MM.1S (cell line): Measurements from ENCODE around the gene TJP2.

Experiments
- DNase-seq: peaks from one replicate; pipeline ENCODE4 v3.0.0-alpha.2; 2015
- H2AFZ ChIP-seq: fragments of 300-600 bp; sonication (generic); 2 replicates; pipeline ENCODE4 v1.6.0; 2016; ENCODE audit warnings: antibody characterized with exemption, low read length
- H3F3A ChIP-seq: fragments of 300-600 bp; sonication (generic); 2 replicates; pipeline ENCODE4 v1.6.1; 2016; ENCODE audit warnings: mild to moderate bottlenecking, antibody characterized with exemption, low read length, moderate library complexity, mixed read lengths; ENCODE audit not compliant: insufficient read depth
- H3K27ac ChIP-seq: fragments of 300-600 bp; sonication (generic); 2 replicates; pipeline ENCODE4 v1.5.1; 2016; ENCODE audit warnings: mild to moderate bottlenecking, low read length
- H3K27me3 ChIP-seq: fragments of 300-600 bp; sonication (generic); replicated peaks from 2 replicates; pipeline ENCODE4 v1.6.0; 2016; ENCODE audit warnings: low read length; ENCODE audit not compliant: insufficient read depth
- H3K36me3 ChIP-seq: fragments of 300-600 bp; sonication (generic); replicated peaks from 2 replicates; pipeline ENCODE4 v1.6.1; 2016; ENCODE audit warnings: mild to moderate bottlenecking, low read length, mixed read lengths; ENCODE audit not compliant: insufficient read depth
- H3K4me1 ChIP-seq: fragments of 300-600 bp; sonication (generic); 2 replicates; pipeline ENCODE4 v1.6.1; 2016; ENCODE audit warnings: low read length, mixed read lengths
- H3K4me2 ChIP-seq: fragments of 300-600 bp; sonication (generic); 2 replicates; pipeline ENCODE4 v1.6.0; 2016; ENCODE audit warnings: low read depth, low read length
- H3K4me3 ChIP-seq: fragments of 300-600 bp; sonication (generic); 2 replicates; pipeline ENCODE4 v1.5.1; 2016; ENCODE audit warnings: low read length, mixed read lengths
- H3K79me2 ChIP-seq: fragments of 300-600 bp; sonication (generic); 2 replicates; pipeline ENCODE4 v1.6.1; 2016; ENCODE audit warnings: mixed run types, low read length, mixed read lengths
- H3K9ac ChIP-seq: fragments of 300-600 bp; sonication (generic); 2 replicates; pipeline ENCODE4 v1.6.1; 2016; ENCODE audit warnings: low read length, mixed read lengths
- H3K9me2 ChIP-seq: fragments of 300-600 bp; sonication (generic); replicated peaks from 2 replicates; pipeline ENCODE4 v1.6.1; 2016; ENCODE audit warnings: mild to moderate bottlenecking, low read length, mixed read lengths; ENCODE audit not compliant: insufficient read depth
- H3K9me3 ChIP-seq: fragments of 300-600 bp; sonication (generic); replicated peaks from 2 replicates; pipeline ENCODE4 v1.6.1; 2016; ENCODE audit warnings: mild to moderate bottlenecking, low read length, mixed read lengths; ENCODE audit not compliant: insufficient read depth
- H4K20me1 ChIP-seq: fragments of 300-600 bp; sonication (generic); 2 replicates; pipeline ENCODE4 v1.6.1; 2016; ENCODE audit warnings: mild to moderate bottlenecking, low read length, moderate library complexity, mixed read lengths; ENCODE audit not compliant: insufficient read depth
- CTCF ChIP-seq: fragments of 300-600 bp; sonication (generic); IDR thresholded peaks from 2 replicates; pipeline ENCODE4 v1.5.1; 2016; ENCODE audit warnings: antibody characterized with exemption, low read length, mixed read lengths
- EZH2 ChIP-seq: fragments of 300-600 bp; sonication (generic); optimal IDR thresholded peaks from 2 replicates; pipeline ENCODE3; 2017; ENCODE audit warnings: low read depth, mild to moderate bottlenecking, antibody characterized with exemption, low read length, mixed read lengths
- EZH2phosphoT487 ChIP-seq: fragments of 300-600 bp; sonication (generic); IDR thresholded peaks from 2 replicates; pipeline ENCODE4 v1.6.1; 2018; ENCODE audit warnings: antibody characterized with exemption, low read length

Gene TJP2

GRCh38 chr9:69194702-69195418 lies 20.8 kb downstream of the TJP2 start:
- H3K4me2 ChIP-seq: no peak overlapping the region
- DNase-seq: no peak
- H3F3A ChIP-seq: no peaks in the 10 kb centered on the region
- no peak overlapping the region for H3K9ac ChIP-seq
- H3K79me2 ChIP-seq: peaks cover 87% of the 10 kb centered on the region
- H3K36me3 ChIP-seq: no peaks in the 10 kb centered on the region
- H3K27ac ChIP-seq: no peak overlapping the region
- TF ChIP-seq CTCF: no peak
- TF ChIP-seq EZH2: no peak
- TF ChIP-seq EZH2phosphoT487: no peak
- H2AFZ ChIP-seq: no peak overlapping the region
- no peaks in the 10 kb centered on the region for H3K27me3 ChIP-seq
- H3K9me2 ChIP-seq: no peaks in the 10 kb centered on the region
- no peaks in the 10 kb centered on the region for H3K9me3 ChIP-seq
- no peaks in the 10 kb centered on the region for H3K4me1 ChIP-seq
- H3K4me3 ChIP-seq: no peak overlapping the region
- H4K20me1 ChIP-seq: peaks cover 10% of the 10 kb centered on the region

GRCh38 chr9:69195668-69196067 lies 21.6 kb downstream of the TJP2 start:
- Histone ChIP-seq H3K36me3 (no peaks in the 10 kb centered on the region), H3K4me1 (no peaks in the 10 kb centered on the region), H3K4me2 (no peak overlapping the region), H3K27ac (no peak overlapping the region), H3K9ac (no peak overlapping the region), H3F3A (no peaks in the 10 kb centered on the region), H3K9me2 (no peaks in the 10 kb centered on the region), H2AFZ (no peak overlapping the region), H4K20me1 (peaks cover 10% of the 10 kb centered on the region), H3K4me3 (no peak overlapping the region), H3K9me3 (no peaks in the 10 kb centered on the region), H3K79me2 (peaks cover 88% of the 10 kb centered on the region), H3K27me3 (no peaks in the 10 kb centered on the region)
- TF ChIP-seq CTCF (no peak), EZH2phosphoT487 (no peak), EZH2 (no peak)
- no peak for DNase-seq

- H3K9ac ChIP-seq: no peak overlapping the region
- DNase-seq: no peak
- H3K9me3 ChIP-seq: no peaks in the 10 kb centered on the region
- peaks cover 10% of the 10 kb centered on the region; the same call in 1 of the 2 replicates for H4K20me1 ChIP-seq
- H3K9me2 ChIP-seq: no peaks in the 10 kb centered on the region
- no peak for TF ChIP-seq EZH2phosphoT487
- TF ChIP-seq EZH2: no peak
- no peak for TF ChIP-seq CTCF
- H3K4me2 ChIP-seq: no peak overlapping the region
- no peaks in the 10 kb centered on the region for H3K27me3 ChIP-seq
- no peaks in the 10 kb centered on the region for H3K36me3 ChIP-seq
- H2AFZ ChIP-seq: no peak overlapping the region
- H3K4me1 ChIP-seq: no peaks in the 10 kb centered on the region
- no peak overlapping the region for H3K27ac ChIP-seq
- no peak overlapping the region for H3K4me3 ChIP-seq
- peaks cover 94% of the 10 kb centered on the region for H3K79me2 ChIP-seq
- no peaks in the 10 kb centered on the region for H3F3A ChIP-seq
Measured at GRCh38 chr9:69197687-69198086, 23.6 kb downstream of the TJP2 start.
